Trophoblast cell (in vitro differentiated cells and primary cell): Measurements from ENCODE around the gene TIGD2.
"Not testable (repeated sequence)": the region's sequence is repeated elsewhere in the genome, so short reads cannot be mapped to it uniquely, and the experiment has no call there.

Experiments
- DNase-seq, 2 donors: peaks; one replicate each; pipeline ENCODE4 v3.0.0-alpha.2; 2016
- H2AFZ ChIP-seq: 2 replicates; pipeline ENCODE4 v1.6.1; 2013; ENCODE audit warnings: low read length, moderate library complexity, mild to moderate bottlenecking; ENCODE audit not compliant: insufficient read depth, poor library complexity
- H2AK5ac ChIP-seq: 2 replicates; pipeline ENCODE4 v1.6.1; 2013; ENCODE audit warnings: mild to moderate bottlenecking, low read length
- H2BK120ac ChIP-seq: 2 replicates; pipeline ENCODE4 v1.6.1; 2013; ENCODE audit warnings: low read length, mild to moderate bottlenecking, moderate library complexity; ENCODE audit not compliant: insufficient read depth, poor library complexity
- H2BK12ac ChIP-seq: 2 replicates; pipeline ENCODE4 v1.6.1; 2013; ENCODE audit warnings: mild to moderate bottlenecking, low read length, moderate library complexity
- H2BK5ac ChIP-seq: 2 replicates; pipeline ENCODE4 v1.6.1; 2013; ENCODE audit warnings: low read length, low read depth, moderate library complexity, mild to moderate bottlenecking; ENCODE audit not compliant: poor library complexity
- H3K14ac ChIP-seq: 2 replicates; pipeline ENCODE4 v1.6.1; 2013; ENCODE audit warnings: mild to moderate bottlenecking, low read length
- H3K18ac ChIP-seq: 2 replicates; pipeline ENCODE4 v1.6.1; 2013; ENCODE audit warnings: mild to moderate bottlenecking, low read length
- H3K23ac ChIP-seq: 2 replicates; pipeline ENCODE4 v1.6.1; 2013; ENCODE audit warnings: low read length
- H3K27ac ChIP-seq: 2 replicates; pipeline ENCODE4 v1.5.1; 2013; ENCODE audit warnings: low read depth, mild to moderate bottlenecking, inconsistent platforms, low read length, moderate library complexity
- H3K27me3 ChIP-seq: 2 replicates; pipeline ENCODE4 v1.6.1; 2013; ENCODE audit warnings: inconsistent platforms, mild to moderate bottlenecking, low read length, moderate library complexity; ENCODE audit not compliant: insufficient read depth
- H3K36me3 ChIP-seq, 2 experiments: 1 replicate in 1 of 2; 2 replicates in 1 of 2; pipeline ENCODE4 v1.6.1; 2013; ENCODE audit warnings: low read length in 2 of 2, mild to moderate bottlenecking in 2 of 2, moderate library complexity in 1 of 2; ENCODE audit not compliant: insufficient read depth in 2 of 2, control insufficient read depth in 1 of 2
- H3K4ac ChIP-seq: 2 replicates; pipeline ENCODE4 v1.6.1; 2013; ENCODE audit warnings: low read depth, mild to moderate bottlenecking, low read length, moderate library complexity
- H3K4me1 ChIP-seq, 2 experiments: 1 replicate in 1 of 2; 2 replicates in 1 of 2; pipeline ENCODE4 v1.6.1; 2013; ENCODE audit warnings: low read length in 2 of 2, mild to moderate bottlenecking in 2 of 2, moderate library complexity in 1 of 2; ENCODE audit not compliant: insufficient read depth in 2 of 2, control insufficient read depth in 1 of 2
- H3K4me2 ChIP-seq: 2 replicates; pipeline ENCODE4 v1.6.1; 2013; ENCODE audit warnings: inconsistent platforms, mild to moderate bottlenecking, low read length, moderate library complexity
- H3K4me3 ChIP-seq: 2 replicates; pipeline ENCODE4 v1.5.1; 2013; ENCODE audit warnings: mild to moderate bottlenecking, low read depth, low read length, inconsistent platforms
- H3K79me1 ChIP-seq: one replicate; pipeline ENCODE4 v1.6.1; 2013; ENCODE audit warnings: low read length
- H3K79me2 ChIP-seq: 2 replicates; pipeline ENCODE4 v1.6.1; 2013; ENCODE audit warnings: low read length, mild to moderate bottlenecking; ENCODE audit not compliant: control insufficient read depth, insufficient read depth, poor library complexity
- H3K9ac ChIP-seq: 2 replicates; pipeline ENCODE4 v1.6.1; 2013; ENCODE audit warnings: mild to moderate bottlenecking, low read length
- H3K9me3 ChIP-seq: 2 replicates; pipeline ENCODE4 v1.6.1; 2013; ENCODE audit warnings: low read depth, mild to moderate bottlenecking, control low read depth, inconsistent platforms, low read length; ENCODE audit not compliant: insufficient read depth
- H4K12ac ChIP-seq: 2 replicates; pipeline ENCODE4 v1.6.1; 2013; ENCODE audit warnings: low read depth, mild to moderate bottlenecking, low read length, moderate library complexity
- H4K8ac ChIP-seq: 2 replicates; pipeline ENCODE4 v1.6.1; 2013; ENCODE audit warnings: low read depth, mild to moderate bottlenecking, low read length, moderate library complexity
- H4K91ac ChIP-seq: one replicate; pipeline ENCODE4 v1.6.1; 2013; ENCODE audit warnings: low read depth, mild to moderate bottlenecking, low read length, moderate library complexity
- WGBS: extraction: QIAGEN DNeasy Blood & Tissue Kit; methylation state at CpG from one replicate; pipeline ENCODE4 v1.1.7; 2013; ENCODE audit warnings: missing lambda C conversion rate; ENCODE audit not compliant: insufficient read length, insufficient coverage; ENCODE audit errors: extremely low coverage; 5-methylcytosine and 5-hydroxymethylcytosine counted together

TIGD2 gene

DNA sequence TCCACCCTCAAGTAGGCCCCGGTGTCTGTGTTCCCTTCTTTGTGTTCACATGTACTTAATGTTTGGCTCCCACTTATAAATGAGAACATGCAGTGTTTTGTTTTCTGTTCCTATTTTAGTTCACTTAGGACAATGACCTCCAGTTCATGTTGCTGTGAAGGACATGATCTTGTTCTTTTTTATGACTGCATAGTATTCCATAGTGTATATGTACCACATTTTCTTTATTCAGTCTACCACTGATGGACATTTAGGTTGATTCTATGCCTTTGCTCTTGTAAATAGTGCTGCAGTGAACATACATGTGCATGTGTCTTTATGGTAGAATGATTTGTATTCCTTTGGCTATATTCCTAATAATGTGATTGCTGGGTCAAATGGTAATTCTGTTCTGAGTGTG is 33.3 kb downstream of the TIGD2 start:
- H3K9ac ChIP-seq, H3K9me3 ChIP-seq, H2AFZ ChIP-seq, H3K14ac ChIP-seq, H3K79me1 ChIP-seq, H4K12ac ChIP-seq, H3K79me2 ChIP-seq, H3K4me2 ChIP-seq, H3K23ac ChIP-seq, H3K27ac ChIP-seq, H2BK5ac ChIP-seq, H3K18ac ChIP-seq, H2BK120ac ChIP-seq, H4K8ac ChIP-seq, H3K36me3 ChIP-seq, H3K4me3 ChIP-seq, H2BK12ac ChIP-seq, H3K4me1 ChIP-seq, DNase-seq, H3K27me3 ChIP-seq, H4K91ac ChIP-seq, H2AK5ac ChIP-seq, H3K4ac ChIP-seq: not testable (repeated sequence)
- no CpG with 5 or more reads among the region's 1 CpG for WGBS

DNA sequence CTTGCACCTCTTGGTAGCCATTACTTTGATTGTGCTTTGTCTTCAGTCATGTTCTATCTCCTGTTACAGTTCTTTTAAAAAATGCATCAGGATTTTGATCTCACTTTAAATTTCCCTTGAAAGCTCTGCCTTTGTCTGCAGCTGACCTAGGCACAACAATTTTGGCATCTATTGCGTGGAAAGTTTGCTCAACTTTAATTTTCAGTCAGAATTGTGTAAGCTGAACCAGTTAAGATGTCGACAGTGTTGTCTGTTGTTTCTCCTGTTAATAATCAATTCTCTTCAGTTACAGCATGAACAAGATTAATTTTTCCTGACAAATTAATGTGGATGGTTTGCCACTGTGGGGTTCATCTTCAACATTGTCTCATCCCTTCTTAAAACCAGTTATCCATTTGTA is 34.9 kb downstream of the TIGD2 start:
- H3K27ac ChIP-seq, result no peak overlapping the region
- H3K18ac ChIP-seq, result no peak overlapping the region
- H4K8ac ChIP-seq, result no peak overlapping the region
- H3K79me2 ChIP-seq, result no peaks in the 10 kb centered on the region
- H3K4me1 ChIP-seq, result no peaks in the 10 kb centered on the region
- no peaks in the 10 kb centered on the region for H3K36me3 ChIP-seq
- H2BK120ac ChIP-seq, result no peak overlapping the region
- H3K79me1 ChIP-seq, result no peaks in the 10 kb centered on the region
- no peak overlapping the region for H2BK12ac ChIP-seq
- H4K91ac ChIP-seq, result no peak overlapping the region
- no peak for DNase-seq
- no peak overlapping the region for H3K4ac ChIP-seq
- no peak overlapping the region for H4K12ac ChIP-seq
- no peak overlapping the region for H3K14ac ChIP-seq
- no peak overlapping the region for H3K9ac ChIP-seq
- peaks cover 5% of the 10 kb centered on the region for H3K9me3 ChIP-seq
- no peak overlapping the region for H3K4me3 ChIP-seq
- H2BK5ac ChIP-seq, result no peak overlapping the region
- no peak overlapping the region for H3K23ac ChIP-seq
- no peak overlapping the region for H3K4me2 ChIP-seq
- WGBS, result no CpG with 5 or more reads among the region's 2 CpGs
- no peak overlapping the region for H2AK5ac ChIP-seq
- H3K27me3 ChIP-seq, result no peaks in the 10 kb centered on the region
- H2AFZ ChIP-seq, result no peak overlapping the region

DNA sequence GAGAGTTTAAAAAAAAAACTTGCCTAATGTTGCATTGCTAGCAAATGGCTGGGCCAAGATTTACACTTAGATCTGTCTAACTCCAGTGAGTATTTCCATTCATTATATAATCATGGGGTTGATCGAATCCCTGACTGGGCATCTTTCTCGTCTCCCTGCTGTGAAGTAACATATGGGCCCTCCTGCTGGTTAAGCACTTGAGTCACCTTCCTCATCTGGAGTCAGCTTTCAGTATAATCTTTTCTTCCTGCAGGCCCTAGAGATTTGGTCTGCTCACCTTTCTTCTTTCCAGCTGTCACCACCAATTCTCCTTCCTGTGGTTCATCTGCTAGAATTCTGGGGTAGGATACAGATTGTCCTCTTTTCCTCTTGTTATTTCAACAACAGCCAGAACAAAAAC is 41.6 kb downstream of the TIGD2 start:
- Histone ChIP-seq H3K4ac (no peak overlapping the region), H4K12ac (no peak overlapping the region), H3K9me3 (peaks cover 2% of the 10 kb centered on the region)

DNA sequence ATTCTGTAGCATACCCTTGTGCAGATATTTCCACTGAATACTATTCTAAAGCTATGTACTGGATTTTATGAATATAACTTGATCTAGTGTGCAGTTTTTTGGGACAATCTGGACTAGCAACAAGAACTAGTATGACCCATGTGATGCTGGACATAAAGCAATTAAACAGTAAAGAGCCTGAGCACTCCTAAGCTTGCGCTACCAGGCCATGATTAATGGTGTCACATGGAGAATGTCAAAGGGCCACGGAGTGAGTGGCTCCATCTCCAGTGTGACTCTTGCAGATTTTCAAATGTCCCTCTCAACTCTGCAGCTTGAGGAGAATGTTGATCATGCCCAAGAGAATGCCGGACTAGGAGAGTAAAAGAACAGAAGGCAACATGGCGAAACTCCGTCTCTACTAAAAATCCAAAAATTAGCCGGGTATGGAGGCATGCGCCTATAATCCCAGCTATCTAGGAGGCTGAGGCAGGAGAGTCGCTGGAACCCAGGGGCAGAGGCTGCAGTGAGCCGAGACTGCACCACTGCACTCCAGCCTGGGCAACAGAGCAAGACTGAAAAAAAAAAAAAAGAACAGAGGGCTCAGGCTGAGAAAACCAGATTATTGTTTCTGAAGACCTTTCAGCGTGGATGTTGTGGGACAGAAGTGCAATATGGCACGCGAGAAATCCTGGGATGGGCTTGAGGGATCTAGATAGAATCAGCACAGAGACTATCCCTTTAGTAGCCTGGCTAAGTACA is 45.0 kb downstream of the TIGD2 start:
- no CpG with 5 or more reads among the region's 12 CpGs for whole genome bisulfite sequencing
- no peak overlapping the region for H3K23ac ChIP-seq
- H3K36me3 ChIP-seq, result no peaks in the 10 kb centered on the region
- H3K9me3 ChIP-seq, result no peaks in the 10 kb centered on the region
- H3K79me1 ChIP-seq, result no peaks in the 10 kb centered on the region
- no peak overlapping the region for H3K4ac ChIP-seq
- H2AK5ac ChIP-seq, result no peak overlapping the region
- no peak overlapping the region for H3K18ac ChIP-seq
- no peaks in the 10 kb centered on the region for H3K79me2 ChIP-seq
- no peak for DNase-seq
- no peaks in the 10 kb centered on the region for H3K27me3 ChIP-seq
- H3K4me3 ChIP-seq, result no peak overlapping the region
- no peaks in the 10 kb centered on the region for H3K4me1 ChIP-seq
- H2BK12ac ChIP-seq, result no peak overlapping the region
- H2BK120ac ChIP-seq, result no peak overlapping the region
- H2BK5ac ChIP-seq, result no peak overlapping the region
- no peak overlapping the region for H4K91ac ChIP-seq
- H3K4me2 ChIP-seq, result no peak overlapping the region
- no peak overlapping the region for H3K27ac ChIP-seq
- H2AFZ ChIP-seq, result no peak overlapping the region
- H4K12ac ChIP-seq, result no peak overlapping the region
- no peak overlapping the region for H3K14ac ChIP-seq
- no peak overlapping the region for H3K9ac ChIP-seq
- H4K8ac ChIP-seq, result no peak overlapping the region

More for the DNA sequence above, 41.6 kb downstream of the TIGD2 start:
- Histone ChIP-seq H3K27me3 (no peaks in the 10 kb centered on the region), H3K4me2 (no peak overlapping the region), H4K91ac (no peak overlapping the region), H3K9ac (no peak overlapping the region), H2AK5ac (no peak overlapping the region), H3K36me3 (no peaks in the 10 kb centered on the region), H2BK12ac (no peak overlapping the region), H3K79me1 (no peaks in the 10 kb centered on the region), H3K27ac (no peak overlapping the region), H3K4me3 (no peak overlapping the region), H3K18ac (no peak overlapping the region), H4K8ac (no peak overlapping the region), H2BK5ac (no peak overlapping the region), H3K14ac (no peak overlapping the region), H3K23ac (no peak overlapping the region), H3K4me1 (no peaks in the 10 kb centered on the region), H2BK120ac (no peak overlapping the region), H3K79me2 (no peaks in the 10 kb centered on the region), H2AFZ (no peak overlapping the region)
- no peak for DNase-seq
- WGBS, result no CpG with 5 or more reads among the region's 2 CpGs
